ENCODE measurements around the gene EGFR. TPM values are rescaled to one million over a fixed set of nuclear protein-coding genes. Genes with fewer than 3 reads are reported as not detected.
A peak's percentile ranks its signal among the peaks of the same experiment; 100 is the strongest.

EGFR gene
- total RNA-seq, 1 donor from 2014 or later, result 6.1 TPM

DNA sequence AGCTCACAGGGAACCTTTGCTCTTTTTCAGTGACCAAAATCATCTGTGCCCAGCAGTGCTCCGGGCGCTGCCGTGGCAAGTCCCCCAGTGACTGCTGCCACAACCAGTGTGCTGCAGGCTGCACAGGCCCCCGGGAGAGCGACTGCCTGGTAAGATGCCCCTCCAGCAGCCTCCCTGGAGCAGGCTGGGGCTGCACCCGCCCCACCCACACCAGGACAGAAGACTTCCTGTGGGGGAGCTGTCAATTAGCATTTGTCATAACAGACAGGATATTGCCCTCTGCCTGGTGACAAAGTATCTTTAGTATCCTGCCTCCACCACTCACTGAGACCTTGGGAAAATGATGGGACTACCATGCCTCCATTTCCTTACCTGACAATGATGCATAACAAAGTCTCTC is 133.7 kb downstream of the EGFR start:
- peaks cover 17% of the 10 kb centered on the region for H3K4me1 ChIP-seq
- H3K36me3 ChIP-seq, result peaks cover 54% of the 10 kb centered on the region
- no peak for TF ChIP-seq CTCF (IDR thresholded peaks at IDR 0.05; ENCODE audit: borderline replicate concordance)
- no peak overlapping the region for H3K27ac ChIP-seq (replicated peaks)
- no peak overlapping the region for H3K4me3 ChIP-seq
- no peak for DNase-seq
- H3K9me3 ChIP-seq (replicated peaks), result no peaks in the 10 kb centered on the region
- no peaks in the 10 kb centered on the region for H3K27me3 ChIP-seq (ENCODE audit: low read depth)
- intact Hi-C loops (cut with micrococcal nuclease), result no loop called here

DNA sequence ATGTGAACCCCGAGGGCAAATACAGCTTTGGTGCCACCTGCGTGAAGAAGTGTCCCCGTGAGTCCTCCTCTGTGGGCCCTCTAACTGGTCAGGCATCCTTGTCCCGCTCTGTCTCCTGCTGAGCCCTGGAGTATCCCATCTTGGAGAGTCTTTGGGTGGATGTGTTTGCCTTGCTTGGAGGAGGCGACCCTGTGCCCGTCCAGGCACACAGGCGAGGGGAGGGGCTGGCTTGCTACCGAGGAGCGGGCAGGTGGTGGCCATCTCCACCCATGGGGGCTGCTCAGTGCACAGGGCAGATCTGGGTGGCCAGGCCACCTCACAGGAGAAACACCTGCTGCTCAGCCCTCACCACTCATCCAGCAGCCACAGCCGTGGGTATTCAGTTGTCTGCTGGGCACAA is 135.3 kb downstream of the EGFR start:
- no peak overlapping the region for H3K4me3 ChIP-seq

GRCh38 chr7:55155351-55156117 is 136.7 kb downstream of the EGFR start:
- H3K27ac ChIP-seq (replicated peaks), result no peak overlapping the region
- DNase-seq, result no peak
- TF ChIP-seq CTCF (IDR thresholded peaks at IDR 0.05; ENCODE audit: borderline replicate concordance), result no peak

More for the DNA sequence above, 135.3 kb downstream of the EGFR start:
- Histone ChIP-seq H3K36me3 (peaks cover 57% of the 10 kb centered on the region), H3K27me3 (ENCODE audit: low read depth) (no peaks in the 10 kb centered on the region), H3K9me3 (replicated peaks) (no peaks in the 10 kb centered on the region), H3K27ac (replicated peaks) (no peak overlapping the region), H3K4me1 (peaks cover 20% of the 10 kb centered on the region)
- no peak for TF ChIP-seq CTCF (IDR thresholded peaks at IDR 0.05; ENCODE audit: borderline replicate concordance)
- no peak for DNase-seq
- intact Hi-C loops (cut with micrococcal nuclease), result no loop called here

DNA sequence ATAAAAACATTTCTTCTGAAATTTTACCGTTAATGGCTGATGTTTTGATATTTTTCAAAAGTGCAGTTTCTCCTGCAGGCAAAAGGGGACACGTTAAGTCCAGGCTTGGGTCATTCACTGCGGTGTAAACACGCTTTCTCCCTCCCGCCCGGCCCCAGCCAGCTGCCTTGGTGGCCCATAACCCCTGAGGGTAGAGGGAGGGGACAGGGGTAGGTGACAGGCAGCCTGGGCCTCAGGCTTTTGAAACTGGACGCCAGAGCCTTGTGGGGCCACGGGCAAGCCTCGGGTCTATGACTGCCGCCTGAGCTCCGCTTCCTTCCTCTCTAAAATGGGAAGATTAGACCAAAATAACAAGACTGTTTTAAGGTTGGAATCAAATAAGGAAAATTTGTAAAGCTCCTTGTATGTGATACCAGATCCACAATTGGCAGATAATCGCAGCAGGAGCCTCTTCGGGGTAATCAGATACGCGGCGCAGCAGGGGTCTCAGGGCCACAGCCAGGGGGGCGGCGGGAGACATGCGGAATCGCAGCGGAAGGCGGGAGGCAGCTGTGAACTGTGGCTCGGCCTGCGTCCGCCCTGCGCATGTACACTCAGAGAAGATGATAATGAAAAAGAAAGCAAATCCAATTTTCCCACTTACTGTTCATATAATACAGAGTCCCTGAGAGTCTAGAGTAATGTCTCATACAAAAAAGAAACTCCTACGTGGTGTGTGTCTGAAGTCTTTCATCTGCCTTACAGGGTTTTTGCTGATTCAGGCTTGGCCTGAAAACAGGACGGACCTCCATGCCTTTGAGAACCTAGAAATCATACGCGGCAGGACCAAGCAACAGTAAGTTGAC is 138.3 kb downstream of the EGFR start:
- peak overlapping the region; percentile 75 for H3K27ac ChIP-seq (replicated peaks)
- peaks cover 56% of the 10 kb centered on the region for H3K36me3 ChIP-seq
- TF ChIP-seq CTCF (IDR thresholded peaks at IDR 0.05; ENCODE audit: borderline replicate concordance), result no peak
- intact Hi-C loops (cut with micrococcal nuclease), result no loop called here
- H3K9me3 ChIP-seq (replicated peaks), result no peaks in the 10 kb centered on the region
- no peaks in the 10 kb centered on the region for H3K27me3 ChIP-seq (ENCODE audit: low read depth)
- DNase-seq, result peak; percentile 49
- H3K4me1 ChIP-seq, result peaks cover 14% of the 10 kb centered on the region
- H3K4me3 ChIP-seq, result no peak overlapping the region

More at GRCh38 chr7:55155351-55156117, 136.7 kb downstream of the EGFR start:
- peaks cover 64% of the 10 kb centered on the region for H3K36me3 ChIP-seq
- no peaks in the 10 kb centered on the region for H3K9me3 ChIP-seq (replicated peaks)
- no peak overlapping the region for H3K4me3 ChIP-seq
- no peaks in the 10 kb centered on the region for H3K27me3 ChIP-seq (ENCODE audit: low read depth)
- peaks cover 18% of the 10 kb centered on the region for H3K4me1 ChIP-seq
- intact Hi-C loops (cut with micrococcal nuclease), result no loop called here

GRCh38 chr7:55157764-55158105 is 138.9 kb downstream of the EGFR start:
- Histone ChIP-seq H3K27me3 (ENCODE audit: low read depth) (peaks cover 3% of the 10 kb centered on the region), H3K4me3 (no peak overlapping the region), H3K9me3 (replicated peaks) (no peaks in the 10 kb centered on the region), H3K4me1 (peaks cover 14% of the 10 kb centered on the region), H3K36me3 (peaks cover 56% of the 10 kb centered on the region), H3K27ac (replicated peaks) (peak overlapping the region; percentile 75)
- intact Hi-C loops (cut with micrococcal nuclease), result no loop called here
- no peak for TF ChIP-seq CTCF (IDR thresholded peaks at IDR 0.05; ENCODE audit: borderline replicate concordance)
- DNase-seq, result no peak

Measured in left ventricle myocardium inferior (tissue), 1 donor.